NCI-H1105 (cell line): ENCODE measurements around the gene DLG2.
A peak's percentile ranks its signal among the peaks of the same experiment; 100 is the strongest.

Source experiments
- DNase-seq: peaks from one replicate; lab custom pipeline; 2025; lab: John Stamatoyannopoulos, UW

Gene DLG2

DNA sequence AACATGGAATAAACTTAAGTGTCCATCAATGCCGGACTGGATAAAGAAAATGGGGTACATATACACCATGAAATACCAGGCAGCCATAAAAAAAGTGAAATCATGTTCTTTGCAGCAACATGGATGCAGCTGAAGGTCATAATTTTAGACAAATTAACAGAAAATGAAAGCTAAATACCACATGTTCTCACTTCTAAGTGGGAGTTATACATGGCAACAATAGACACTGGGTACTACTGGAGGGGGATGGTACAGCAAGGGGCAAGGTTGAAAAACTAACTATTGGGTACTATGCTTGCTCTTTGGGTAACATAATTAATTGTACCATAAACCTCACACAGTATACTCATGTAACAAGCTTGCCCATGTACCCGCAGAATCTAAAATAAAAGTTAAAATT lies 851.6 kb downstream of the DLG2 start:
- DNase-seq, result no peak

GRCh38 chr11:84763931-84764330 lies 863.2 kb downstream of the DLG2 start:
- DNase-seq, result no peak

DNA sequence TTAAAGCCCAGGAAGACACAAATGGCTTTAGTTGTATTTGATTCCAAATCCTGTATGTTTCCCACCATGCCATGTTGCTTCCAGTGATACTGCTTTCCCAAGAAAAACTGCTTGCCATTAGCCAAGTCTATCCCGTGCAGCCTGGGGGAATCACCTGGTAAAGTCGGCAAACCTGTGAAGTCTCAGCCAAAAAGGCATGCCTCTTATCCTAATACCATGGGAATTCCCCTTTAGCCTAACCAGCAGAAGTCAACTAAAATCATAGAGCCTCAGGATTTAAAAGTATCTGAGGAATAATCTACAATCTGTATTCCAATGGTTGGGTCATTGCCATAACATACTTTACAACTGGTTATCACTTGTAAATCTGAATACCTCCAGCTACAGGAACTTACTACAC lies 869.4 kb downstream of the DLG2 start:
- DNase-seq, result no peak

DNA sequence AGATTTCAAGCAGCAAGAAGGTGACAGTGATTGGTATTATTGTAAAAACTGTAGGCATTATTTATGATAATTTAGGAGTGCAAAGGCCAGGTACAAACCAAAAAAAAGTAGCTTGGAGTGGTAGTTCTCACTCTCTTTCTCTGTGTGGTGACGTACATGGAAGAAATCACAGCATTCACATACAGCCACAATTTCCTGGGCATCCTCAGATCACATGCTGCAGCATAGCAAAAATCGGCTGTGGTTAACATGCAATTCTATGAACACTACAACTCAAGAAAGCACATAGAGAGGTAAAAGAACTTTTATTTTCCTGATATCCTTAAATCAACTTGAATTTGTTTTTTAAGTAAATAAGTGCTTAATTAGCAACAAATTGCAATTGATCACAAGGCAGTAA lies 875.8 kb downstream of the DLG2 start:
- no peak for DNase-seq

GRCh38 chr11:84747871-84748270 lies 879.3 kb downstream of the DLG2 start:
- DNase-seq, result no peak

DNA sequence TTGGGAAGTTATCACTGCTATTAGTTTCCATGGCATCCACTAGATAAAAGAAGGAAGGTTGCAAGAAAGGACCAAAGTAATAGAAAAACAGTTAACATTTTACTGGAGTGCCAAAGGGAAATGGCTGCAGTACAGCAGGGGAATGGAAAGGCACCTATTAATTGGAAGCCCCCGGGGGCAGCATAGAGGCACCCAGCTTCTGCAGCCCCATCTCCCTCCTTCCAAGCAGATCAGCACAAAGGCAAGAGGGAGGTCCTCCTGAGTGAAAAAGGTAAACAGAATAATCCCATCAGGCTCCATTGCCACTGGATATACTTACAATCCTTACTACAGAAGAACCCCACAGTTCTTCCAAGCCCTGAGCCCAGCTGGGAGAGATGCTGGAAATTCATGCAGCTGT lies 887.1 kb downstream of the DLG2 start:
- DNase-seq, result no peak

DNA sequence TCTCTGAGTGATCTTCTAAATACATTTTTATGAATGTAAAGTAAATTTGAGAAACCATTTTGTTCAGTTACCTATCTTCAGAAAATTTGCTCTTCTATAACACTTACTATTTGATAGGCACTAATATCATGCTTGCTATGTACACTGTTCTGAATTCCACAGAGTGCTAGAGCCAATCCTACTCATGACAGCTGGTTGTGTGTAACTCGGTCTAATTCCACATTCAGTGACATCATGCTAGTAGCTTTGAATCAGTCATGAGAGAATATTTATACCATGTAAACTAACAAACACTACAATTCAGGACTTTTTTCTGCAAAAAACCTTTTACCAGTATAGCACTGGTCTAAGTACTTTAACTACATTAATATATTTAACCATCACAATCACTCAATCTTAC lies 902.9 kb downstream of the DLG2 start:
- DNase-seq, result no peak

GRCh38 chr11:84722583-84723108 lies 904.5 kb downstream of the DLG2 start:
- no peak for DNase-seq

- no peak for DNase-seq
Observed at GRCh38 chr11:84721561-84721961, 905.6 kb downstream of the DLG2 start.

DNA sequence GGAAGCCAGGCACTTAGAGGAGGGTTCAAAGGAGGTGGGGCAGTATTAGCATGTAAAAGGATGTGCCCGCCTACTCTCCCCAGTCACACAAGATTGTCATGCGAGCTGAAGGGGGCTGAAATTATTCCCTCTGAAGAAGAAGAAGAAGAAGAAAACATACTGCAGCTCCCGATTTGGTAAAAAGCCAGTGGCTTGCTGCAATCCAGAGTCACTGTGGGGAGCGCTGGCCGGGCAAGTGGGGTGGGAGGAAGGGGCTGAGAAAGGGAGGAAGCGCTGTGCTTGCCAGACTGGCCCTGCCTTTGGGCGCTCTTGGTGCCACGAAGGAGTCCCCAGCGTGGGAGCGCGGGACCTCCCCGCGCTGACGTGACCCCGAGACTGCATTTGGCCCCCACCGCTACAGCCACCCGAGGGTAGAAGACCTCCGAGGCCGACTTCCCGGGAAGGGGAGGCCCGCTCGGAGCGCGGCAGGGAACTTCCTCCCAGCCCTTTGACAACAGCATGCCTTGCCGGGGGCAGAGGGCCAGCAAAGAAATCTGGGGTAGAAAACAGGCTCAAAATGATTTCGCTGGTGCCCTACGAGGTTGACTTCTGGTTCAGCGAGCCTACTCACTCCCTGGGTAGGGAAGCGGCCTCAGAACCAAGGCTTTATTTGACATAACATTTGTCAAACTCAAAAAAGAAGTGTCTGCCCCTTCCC lies 906.3 kb downstream of the DLG2 start:
- no peak for DNase-seq

- DNase-seq, result no peak
Observed at GRCh38 chr11:84719935-84720577, 907.1 kb downstream of the DLG2 start.

DNA sequence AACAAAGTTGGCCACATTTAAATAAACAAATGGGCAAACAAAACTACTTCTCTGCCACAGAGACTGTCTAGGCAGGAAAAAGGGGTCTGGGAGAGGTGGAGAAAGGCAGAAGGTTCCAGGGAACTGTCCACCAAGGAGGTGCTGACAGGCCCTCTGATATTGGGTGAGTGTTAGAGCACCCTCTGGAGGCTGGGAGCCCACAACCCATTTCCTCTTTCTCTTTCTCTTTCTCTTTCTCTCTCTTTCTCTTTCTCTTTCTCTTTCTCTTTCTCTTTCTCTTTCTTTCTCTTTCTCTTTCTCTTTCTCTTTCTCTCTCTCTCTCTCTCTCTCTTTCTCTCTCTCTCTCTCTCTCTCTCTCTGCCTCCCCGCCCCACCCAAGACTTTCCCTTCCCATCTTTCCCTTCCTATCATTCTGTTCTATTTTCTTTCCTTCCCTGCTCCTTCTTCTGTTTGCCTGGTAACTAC lies 912.8 kb downstream of the DLG2 start:
- no peak for DNase-seq

DNA sequence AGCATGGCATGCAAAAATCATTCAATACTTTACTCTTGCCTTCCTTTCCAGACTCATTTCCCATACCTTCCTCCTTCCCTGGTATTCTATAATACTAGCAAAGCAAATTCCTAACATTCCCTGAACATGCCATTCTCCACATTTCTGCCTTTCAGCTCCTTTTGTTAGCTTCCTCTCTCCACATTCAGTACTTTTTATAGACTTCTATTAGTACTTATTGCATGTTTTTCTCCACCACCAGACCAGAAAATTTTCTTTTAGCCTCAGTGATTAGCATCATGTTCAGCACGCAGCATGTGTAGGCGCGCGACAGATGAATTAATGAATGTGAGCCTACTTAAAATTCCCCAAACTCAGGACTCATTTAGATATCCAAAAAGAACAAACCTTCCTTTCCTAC lies 935.3 kb downstream of the DLG2 start:
- DNase-seq, result no peak

GRCh38 chr11:84687433-84687832 lies 939.7 kb downstream of the DLG2 start:
- no peak for DNase-seq

DNA sequence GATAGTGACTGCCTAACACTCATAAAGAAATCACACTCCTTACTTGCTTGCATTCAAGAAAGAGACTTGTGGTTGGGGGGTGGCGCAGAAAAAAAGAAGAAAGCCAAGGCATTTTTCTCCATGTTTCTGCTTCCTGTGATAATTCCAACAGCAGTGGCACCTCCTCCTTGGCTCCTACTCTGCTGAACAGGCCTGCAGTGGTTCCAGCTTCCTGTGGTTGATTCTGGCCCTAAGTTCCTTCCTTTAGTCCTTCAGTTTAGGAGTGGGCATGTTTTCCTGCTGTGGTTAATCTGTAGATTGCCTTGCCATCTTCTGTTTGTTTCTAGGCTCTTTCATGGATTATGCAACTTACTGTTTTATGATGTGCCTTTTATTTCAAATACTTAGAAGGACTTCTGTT lies 940.4 kb downstream of the DLG2 start:
- no peak for DNase-seq

- no peak for DNase-seq
Observed at GRCh38 chr11:84685976-84686375, 941.2 kb downstream of the DLG2 start.

GRCh38 chr11:84685149-84685548 lies 942.0 kb downstream of the DLG2 start:
- no peak for DNase-seq

DNA sequence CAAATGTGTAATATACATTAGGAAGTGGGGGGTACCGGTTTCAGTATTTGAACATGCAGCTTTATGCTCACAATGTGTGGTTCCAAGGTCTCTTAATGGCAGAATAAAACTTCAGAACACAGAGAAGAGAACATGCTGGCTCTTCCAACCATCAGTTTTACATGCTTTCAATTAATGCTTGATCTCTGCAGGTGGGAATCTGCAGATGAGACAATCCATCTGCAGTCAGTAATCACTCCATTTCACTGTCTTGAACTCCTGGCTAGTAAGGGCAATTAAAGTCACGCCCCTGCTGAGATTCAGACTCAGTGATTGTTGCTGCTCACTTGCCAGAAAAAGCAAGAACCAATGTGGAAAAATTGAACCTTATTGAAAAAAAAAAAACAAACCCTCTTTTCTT lies 945.7 kb downstream of the DLG2 start:
- DNase-seq, result no peak

DNA sequence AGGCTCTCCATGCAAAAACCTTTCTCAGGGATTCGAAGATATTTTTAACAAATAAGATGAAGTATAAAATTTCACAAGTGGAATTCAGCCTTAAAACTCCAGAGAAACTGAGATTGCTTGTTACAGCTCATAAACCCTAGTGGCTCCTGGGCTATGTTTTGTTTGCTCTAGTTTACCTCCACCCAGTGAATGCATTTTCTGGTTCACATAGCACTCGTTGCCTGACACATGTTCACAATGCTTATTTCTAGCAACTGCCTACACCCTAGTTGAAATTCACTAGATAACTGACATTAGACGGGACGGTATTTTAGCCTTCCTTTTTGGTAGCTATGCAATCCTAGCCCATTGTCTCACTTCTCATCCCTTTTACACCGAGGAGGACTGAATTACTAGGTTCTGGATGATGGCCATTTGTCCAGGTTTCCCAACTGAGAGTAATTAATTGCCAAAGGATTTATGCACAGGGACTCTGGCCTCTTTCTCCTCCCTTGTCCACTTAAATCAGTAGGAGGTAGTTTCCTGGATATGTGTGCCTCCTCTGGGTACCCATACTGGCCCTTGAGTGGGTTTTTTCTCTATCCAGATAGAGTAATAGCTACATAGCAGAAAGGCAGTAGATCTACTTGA lies 951.6 kb downstream of the DLG2 start:
- DNase-seq, result no peak

DNA sequence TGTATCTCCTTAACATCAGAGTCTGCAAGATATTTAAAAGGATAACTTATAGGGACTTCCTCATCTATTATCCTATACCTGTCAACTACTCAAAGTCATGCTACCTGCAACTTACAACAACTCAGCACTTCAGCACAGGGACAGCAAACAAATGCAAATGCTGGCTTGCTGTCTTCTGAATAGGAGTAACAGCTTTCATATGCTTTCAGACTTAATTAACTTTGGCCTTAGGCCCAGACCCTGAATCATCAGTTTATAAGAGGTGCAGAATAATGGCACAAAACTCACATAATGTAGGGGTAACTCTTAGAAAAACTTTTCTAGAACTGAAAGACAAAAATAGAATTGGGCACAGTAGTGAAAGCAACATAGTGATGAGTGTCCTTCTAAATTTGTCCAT lies 953.4 kb downstream of the DLG2 start:
- peak; percentile 61 for DNase-seq

GRCh38 chr11:84671325-84671999 lies 955.7 kb downstream of the DLG2 start:
- DNase-seq, result no peak

DNA sequence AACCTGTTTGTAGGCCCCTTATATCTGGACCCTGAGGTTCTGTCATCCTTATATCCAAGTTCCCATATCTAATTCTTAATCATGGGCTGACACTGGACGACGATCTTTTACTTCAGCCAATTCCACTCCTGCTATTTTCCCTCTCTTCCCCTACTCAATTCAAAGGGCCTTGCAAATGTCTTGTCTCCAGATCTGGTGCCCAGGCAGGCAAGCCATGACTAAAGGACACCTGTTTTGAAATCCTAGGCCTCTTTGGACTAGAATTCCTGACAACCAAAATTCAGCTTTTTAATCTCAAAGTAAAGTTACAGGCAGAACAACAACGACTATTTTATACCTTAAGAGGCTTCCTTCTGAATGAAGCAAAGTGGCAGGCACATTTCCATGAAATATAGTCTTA lies 963.4 kb downstream of the DLG2 start:
- DNase-seq, result no peak
